Liver (tissue), 9 donors: Measurements from ENCODE around the gene SPAG9. TPM values are rescaled to one million over a fixed set of nuclear protein-coding genes. Genes with fewer than 3 reads are reported as not detected.

Source experiments
- DNase-seq: peaks from one replicate; pipeline ENCODE4 v3.0.0-alpha.2; 2017; ENCODE audit warnings: low spot score
- H3K27ac ChIP-seq, 2 donors: one replicate each; pipeline ENCODE4 v1.7.0; 2013; ENCODE audit warnings: inconsistent platforms in 2 of 2, low read length in 2 of 2, control low read depth in 1 of 2, low read depth in 1 of 2, mild to moderate bottlenecking in 1 of 2
- H3K27me3 ChIP-seq, 4 donors: one replicate each; pipeline versions ENCODE4 v1.6.1 to v1.7.0; 2013; ENCODE audit warnings: low read length in 3 of 4, inconsistent platforms in 1 of 4, mild to moderate bottlenecking in 1 of 4, moderate library complexity in 1 of 4; ENCODE audit not compliant: control insufficient read depth in 4 of 4, insufficient read depth in 4 of 4
- H3K36me3 ChIP-seq, 4 donors: one replicate each; pipeline versions ENCODE4 v1.6.1 to v1.7.0; 2013; ENCODE audit warnings: low read length in 3 of 4, mild to moderate bottlenecking in 3 of 4, low read depth in 1 of 4, moderate library complexity in 1 of 4; ENCODE audit not compliant: control insufficient read depth in 4 of 4, insufficient read depth in 3 of 4
- H3K4me1 ChIP-seq, 4 donors: one replicate each; pipeline versions ENCODE4 v1.6.1 to v1.7.0; 2013; ENCODE audit warnings: low read length in 3 of 4, mild to moderate bottlenecking in 3 of 4, moderate library complexity in 1 of 4; ENCODE audit not compliant: control insufficient read depth in 4 of 4, insufficient read depth in 4 of 4
- H3K4me3 ChIP-seq, 3 donors: one replicate each; pipeline versions ENCODE4 v1.6.1 to v1.7.0; 2013; ENCODE audit warnings: low read length in 3 of 3, control low read depth in 1 of 3, low read depth in 1 of 3, mild to moderate bottlenecking in 1 of 3
- H3K9ac ChIP-seq, 2 donors: one replicate each; pipeline ENCODE4 v1.7.0; 2013; ENCODE audit warnings: low read length in 2 of 2, mild to moderate bottlenecking in 2 of 2, moderate library complexity in 2 of 2, control low read depth in 1 of 2, low read depth in 1 of 2
- H3K9me3 ChIP-seq, 4 donors: one replicate each; pipeline versions ENCODE4 v1.6.1 to v1.7.0; 2013; ENCODE audit warnings: low read length in 3 of 4; ENCODE audit not compliant: control insufficient read depth in 4 of 4
- CTCF ChIP-seq: fragments of 150-350 bp; IDR thresholded peaks from 2 replicates; pipeline ENCODE4 v1.5.1; 2017; ENCODE audit warnings: improper control_type of control experiment, low read depth, low read length; ENCODE audit not compliant: missing input control
- EGR1 ChIP-seq, 2 donors: IDR thresholded peaks; 2 replicates each; pipeline ENCODE4 v1.6.1; 2016 to 2018; ENCODE audit warnings: antibody characterized with exemption in 2 of 2, low read depth in 2 of 2
- FOXA1 ChIP-seq: IDR thresholded peaks from 2 replicates; pipeline ENCODE4 v1.6.1; 2016; ENCODE audit warnings: antibody characterized with exemption
- FOXA2 ChIP-seq: IDR thresholded peaks from 2 replicates; pipeline ENCODE4 v1.6.1; 2016; ENCODE audit warnings: antibody characterized with exemption
- GABPA ChIP-seq, 2 donors: IDR thresholded peaks in 1 of 2; conservative IDR thresholded peaks in 1 of 2; 2 replicates each; pipeline ENCODE4 v1.6.1; 2016; ENCODE audit warnings: antibody characterized with exemption in 2 of 2, mild to moderate bottlenecking in 1 of 2, moderate library complexity in 1 of 2
- HNF4A ChIP-seq, 2 donors: conservative IDR thresholded peaks; 2 replicates each; pipeline ENCODE4 v1.6.1; 2016; ENCODE audit warnings: antibody characterized with exemption in 2 of 2, mild to moderate bottlenecking in 2 of 2
- HNF4G ChIP-seq: IDR thresholded peaks from 2 replicates; pipeline ENCODE4 v1.6.1; 2016; ENCODE audit warnings: antibody characterized with exemption
- JUND ChIP-seq, 2 donors: IDR thresholded peaks; 2 replicates each; pipeline ENCODE4 v1.6.1; 2016; ENCODE audit warnings: antibody characterized with exemption in 2 of 2
- NR2F2 ChIP-seq: IDR thresholded peaks from 2 replicates; pipeline ENCODE4 v1.6.1; 2016; ENCODE audit warnings: antibody characterized with exemption
- RAD21 ChIP-seq, 2 donors: IDR thresholded peaks; 2 replicates each; pipeline ENCODE4 v1.6.1; 2016; ENCODE audit warnings: antibody characterized with exemption in 2 of 2, mild to moderate bottlenecking in 2 of 2
- REST ChIP-seq: IDR thresholded peaks from 2 replicates; pipeline ENCODE4 v1.6.1; 2016; ENCODE audit warnings: antibody characterized with exemption, mild to moderate bottlenecking
- SP1 ChIP-seq: IDR thresholded peaks from 2 replicates; pipeline ENCODE4 v1.6.1; 2018; ENCODE audit warnings: antibody characterized with exemption, mild to moderate bottlenecking
- TAF1 ChIP-seq: conservative IDR thresholded peaks from 2 replicates; pipeline ENCODE4 v1.6.1; 2016; ENCODE audit warnings: antibody characterized with exemption, mild to moderate bottlenecking
- YY1 ChIP-seq: IDR thresholded peaks from 2 replicates; pipeline ENCODE4 v1.6.1; 2016; ENCODE audit warnings: antibody characterized with exemption, mild to moderate bottlenecking
- WGBS: extraction: QIAGEN DNeasy Blood & Tissue Kit; methylation state at CpG from one replicate; pipeline ENCODE4 v1.1.7; 2013; 5-methylcytosine and 5-hydroxymethylcytosine counted together
- polyA plus RNA-seq, 2 donors: library from polyadenylated mRNA; stranded (reverse) in 1 of 2; unstranded in 1 of 2; fragments of 200-250 nt in 1 of 2; fragments of >200 nt in 1 of 2; fragmentation: Nextera tagmentation in 1 of 2; extraction: Ambion mirVana in 1 of 2; gene quantifications; one replicate each; pipeline versions ENCODE4 v1.2.1 to v1.2.3, GENCODE V29; 2013 to 2015
- total RNA-seq, 2 donors: library from RNA; depleted of rRNA; stranded (reverse); fragments of >200 nt; gene quantifications; one replicate each; pipeline ENCODE4 v1.2.3, GENCODE V29; 2014
- TF ChIP-seq, protein P1 (sequence below): IDR thresholded peaks from 2 replicates; pipeline ENCODE4 v1.6.1; 2016; ENCODE audit warnings: antibody characterized with exemption
- donor health status: healthy.
- donor health status: healthy.
- donor health status: healthy.
- donor health status: healthy.
- donor health status: healthy.

The SPAG9 gene
- total and polyA plus RNA-seq, 4 donors = 12.0 to 94.0 (median 18.4) TPM

GRCh38 chr17:50923611-50924010 lies 197.1 kb downstream of the SPAG9 start:
- H3K9me3 ChIP-seq = no peaks in the 10 kb centered on the region
- H3K36me3 ChIP-seq = no peaks in the 10 kb centered on the region
- H3K27ac ChIP-seq = no peak overlapping the region
- no peak for DNase-seq
- no peak for TF ChIP-seq SP1
- TF ChIP-seq RAD21 (IDR thresholded peaks at IDR 0.05) = peak in 1 of 2 donors; percentile 46
- TF ChIP-seq HNF4A (conservative IDR thresholded peaks at IDR 0.05) = peak in 1 of 2 donors; percentile 6
- TF ChIP-seq REST = no peak
- TF ChIP-seq, protein P1, sequence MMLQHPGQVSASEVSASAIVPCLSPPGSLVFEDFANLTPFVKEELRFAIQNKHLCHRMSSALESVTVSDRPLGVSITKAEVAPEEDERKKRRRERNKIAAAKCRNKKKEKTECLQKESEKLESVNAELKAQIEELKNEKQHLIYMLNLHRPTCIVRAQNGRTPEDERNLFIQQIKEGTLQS = no peak
- WGBS = 51% methylated on average over 2 of the region's 2 CpGs
- H3K27me3 ChIP-seq = no peaks in the 10 kb centered on the region
- no peak overlapping the region for H3K9ac ChIP-seq
- H3K4me1 ChIP-seq = peaks cover 18 to 39% (median 31%) of the 10 kb centered on the region in 4 donors
- H3K4me3 ChIP-seq = no peak overlapping the region

GRCh38 chr17:50922721-50923405 lies 197.8 kb downstream of the SPAG9 start:
- 84% methylated on average over 6 of the region's 6 CpGs for WGBS
- no peak overlapping the region for H3K27ac ChIP-seq
- no peaks in the 10 kb centered on the region for H3K27me3 ChIP-seq
- no peak for DNase-seq
- H3K9ac ChIP-seq = no peak overlapping the region
- no peaks in the 10 kb centered on the region for H3K9me3 ChIP-seq
- H3K4me1 ChIP-seq = peaks cover 22 to 47% (median 34%) of the 10 kb centered on the region in 4 donors
- no peak overlapping the region for H3K4me3 ChIP-seq
- TF ChIP-seq NR2F2 (no peak), TAF1 (no peak), EGR1 (IDR thresholded peaks at IDR 0.05; ENCODE audit: low read depth in 2 of 2) (no peak), REST (no peak), SP1 (no peak), GABPA (IDR thresholded peaks at IDR 0.05 in 1 of 2, conservative IDR thresholded peaks at IDR 0.05 in 1 of 2) (no peak), FOXA1 (no peak), FOXA2 (no peak), CTCF (no peak), YY1 (no peak), HNF4G (no peak), JUND (IDR thresholded peaks at IDR 0.05) (no peak), HNF4A (conservative IDR thresholded peaks at IDR 0.05) (no peak)
- TF ChIP-seq, protein P1 = no peak
- H3K36me3 ChIP-seq = no peaks in the 10 kb centered on the region
